Prostate gland (tissue), 2 donors: ENCODE data around the gene VILL. TPM values are rescaled to one million over a fixed set of nuclear protein-coding genes. Genes with fewer than 3 reads are reported as not detected.

Experiments
- DNase-seq: peaks from one replicate; pipeline ENCODE4 v3.0.0-alpha.2; 2019; ENCODE audit warnings: low spot score
- H3K27ac ChIP-seq, 2 donors: fragments of 200-600 bp; sonication (generic); 2 replicates each; pipeline ENCODE4 v1.5.1; 2017 to 2019
- H3K27me3 ChIP-seq: fragments of 200-600 bp; sonication (generic); replicated peaks from 2 replicates; pipeline ENCODE4 v1.5.1; 2019; ENCODE audit not compliant: insufficient read depth
- H3K36me3 ChIP-seq, 2 donors: fragments of 200-600 bp; sonication (generic); 1 replicate in 1 of 2; 2 replicates in 1 of 2; pipeline versions ENCODE4 v1.5.1 to v1.8.1; 2017 to 2019
- H3K4me1 ChIP-seq: fragments of 200-600 bp; sonication (generic); replicated peaks from 2 replicates; pipeline ENCODE4 v1.5.1; 2019
- H3K4me3 ChIP-seq, 2 donors: fragments of 200-600 bp; sonication (generic); 2 replicates each; pipeline ENCODE4 v1.5.1; 2017 to 2019
- H3K9me3 ChIP-seq: fragments of 200-600 bp; sonication (generic); 2 replicates; pipeline ENCODE4 v1.5.1; 2017
- POLR2A ChIP-seq: fragments of 450-650 bp; IDR thresholded peaks from one replicate; pipeline ENCODE4 v1.6.1; 2016; ENCODE audit warnings: antibody characterized with exemption, mild to moderate bottlenecking
- POLR2AphosphoS5 ChIP-seq: sonication (generic); formaldehyde crosslinking; IDR thresholded peaks from one replicate; pipeline ENCODE4 v1.6.1; 2017; ENCODE audit warnings: antibody characterized with exemption
- WGBS: methylation state at CpG from one replicate; pipeline ENCODE4 v1.1.5; 2018; 5-methylcytosine and 5-hydroxymethylcytosine counted together
- intact Hi-C: fragments of 100-400 bp; cut with DNase I; formaldehyde crosslinking; loops from one replicate; pipeline ENCODE4 v1.14.2; 2022
- total RNA-seq, 2 donors: library from RNA; depleted of rRNA; stranded (reverse); fragments of >200 nt; gene quantifications; one replicate each; pipeline ENCODE4 v1.1.0, GENCODE V29; 2016
- TF ChIP-seq, protein P1 (sequence below), 4 experiments: fragments of 200-600 bp in 2 of 4; fragments of 450-650 bp in 2 of 4; sonication (generic) in 2 of 4; IDR thresholded peaks; 1 replicate in 3 of 4; 2 replicates in 1 of 4; pipeline ENCODE4 v1.5.1; 2016 to 2019; ENCODE audit warnings: antibody characterized with exemption in 4 of 4, mild to moderate bottlenecking in 2 of 4, moderate library complexity in 2 of 4

The VILL gene
- total RNA-seq, 2 donors from 2014 or later = 29.1 to 29.3 TPM

DNA sequence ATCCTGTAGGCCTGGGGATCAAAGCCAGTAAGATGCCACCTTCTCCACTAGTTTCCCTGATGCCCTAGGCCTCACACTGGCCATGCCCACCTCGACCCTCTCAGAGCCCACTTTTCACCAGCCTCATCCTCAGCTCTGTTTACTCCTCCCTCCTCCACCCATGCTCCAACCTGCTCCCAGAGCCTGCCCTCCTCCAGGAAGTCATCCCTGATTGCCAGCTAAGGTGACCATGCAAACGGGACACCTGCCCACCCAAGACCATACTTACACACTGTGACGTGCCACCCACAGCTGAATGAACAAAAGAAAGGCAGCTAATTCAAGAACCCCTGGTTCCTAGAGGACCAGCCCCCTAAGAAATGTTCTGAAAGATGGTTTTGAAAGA lies 29.7 kb downstream of the VILL start:
- no peaks in the 10 kb centered on the region for H3K9me3 ChIP-seq
- H3K4me1 ChIP-seq = no peaks in the 10 kb centered on the region
- WGBS = 84% methylated on average over 3 of the region's 3 CpGs
- H3K36me3 ChIP-seq = no peaks in the 10 kb centered on the region
- DNase-seq = no peak
- H3K27me3 ChIP-seq = no peaks in the 10 kb centered on the region
- H3K27ac ChIP-seq = no peak overlapping the region
- TF ChIP-seq, protein P1, sequence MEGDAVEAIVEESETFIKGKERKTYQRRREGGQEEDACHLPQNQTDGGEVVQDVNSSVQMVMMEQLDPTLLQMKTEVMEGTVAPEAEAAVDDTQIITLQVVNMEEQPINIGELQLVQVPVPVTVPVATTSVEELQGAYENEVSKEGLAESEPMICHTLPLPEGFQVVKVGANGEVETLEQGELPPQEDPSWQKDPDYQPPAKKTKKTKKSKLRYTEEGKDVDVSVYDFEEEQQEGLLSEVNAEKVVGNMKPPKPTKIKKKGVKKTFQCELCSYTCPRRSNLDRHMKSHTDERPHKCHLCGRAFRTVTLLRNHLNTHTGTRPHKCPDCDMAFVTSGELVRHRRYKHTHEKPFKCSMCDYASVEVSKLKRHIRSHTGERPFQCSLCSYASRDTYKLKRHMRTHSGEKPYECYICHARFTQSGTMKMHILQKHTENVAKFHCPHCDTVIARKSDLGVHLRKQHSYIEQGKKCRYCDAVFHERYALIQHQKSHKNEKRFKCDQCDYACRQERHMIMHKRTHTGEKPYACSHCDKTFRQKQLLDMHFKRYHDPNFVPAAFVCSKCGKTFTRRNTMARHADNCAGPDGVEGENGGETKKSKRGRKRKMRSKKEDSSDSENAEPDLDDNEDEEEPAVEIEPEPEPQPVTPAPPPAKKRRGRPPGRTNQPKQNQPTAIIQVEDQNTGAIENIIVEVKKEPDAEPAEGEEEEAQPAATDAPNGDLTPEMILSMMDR (IDR thresholded peaks at IDR 0.05) = no peak
- TF ChIP-seq POLR2AphosphoS5 = no peak
- TF ChIP-seq POLR2A = no peak
- no peak overlapping the region for H3K4me3 ChIP-seq
- intact Hi-C loops = no loop called here

DNA sequence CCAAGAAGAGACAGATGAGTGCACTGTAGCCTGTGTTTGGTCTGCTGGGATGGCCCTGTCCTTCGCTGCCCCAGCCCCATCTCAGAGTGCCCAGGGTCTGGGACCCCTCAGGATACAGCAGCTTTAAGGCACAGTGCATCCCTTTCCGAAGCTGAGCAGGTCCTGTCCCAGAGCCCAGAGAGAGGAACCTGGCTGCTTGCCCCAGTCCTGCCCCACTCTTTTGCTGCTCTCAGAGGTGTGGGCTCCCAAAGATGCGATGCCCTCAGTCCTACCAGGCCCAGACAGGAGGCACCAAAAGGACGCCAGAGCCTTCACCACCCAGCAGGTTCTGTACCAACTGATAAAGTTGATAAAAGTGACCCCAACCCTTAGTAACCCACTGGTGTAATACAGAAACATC lies 30.6 kb downstream of the VILL start:
- WGBS = 88% methylated on average over 4 of the region's 4 CpGs
- intact Hi-C loops = no loop called here

GRCh38 chr3:38022301-38022700 lies 31.7 kb downstream of the VILL start:
- no peak overlapping the region for H3K4me3 ChIP-seq
- TF ChIP-seq, protein P1 (IDR thresholded peaks at IDR 0.05) = no peak
- no peak for TF ChIP-seq POLR2AphosphoS5
- no peak for TF ChIP-seq POLR2A
- no peaks in the 10 kb centered on the region for H3K4me1 ChIP-seq
- DNase-seq = no peak
- H3K27me3 ChIP-seq = no peaks in the 10 kb centered on the region
- no peak overlapping the region for H3K27ac ChIP-seq
- intact Hi-C loops = no loop called here
- 67% methylated on average over 3 of the region's 3 CpGs for WGBS
- no peaks in the 10 kb centered on the region for H3K36me3 ChIP-seq
- H3K9me3 ChIP-seq = no peaks in the 10 kb centered on the region

More for the DNA sequence above, 30.6 kb downstream of the VILL start:
- no peaks in the 10 kb centered on the region for H3K9me3 ChIP-seq
- H3K27ac ChIP-seq = no peak overlapping the region
- no peaks in the 10 kb centered on the region for H3K4me1 ChIP-seq
- H3K36me3 ChIP-seq = no peaks in the 10 kb centered on the region
- DNase-seq = no peak
- no peaks in the 10 kb centered on the region for H3K27me3 ChIP-seq
- no peak overlapping the region for H3K4me3 ChIP-seq
- TF ChIP-seq, protein P1 (IDR thresholded peaks at IDR 0.05) = no peak
- TF ChIP-seq POLR2AphosphoS5 (no peak), POLR2A (no peak)

GRCh38 chr3:38022896-38023709 lies 32.5 kb downstream of the VILL start:
- no peak for TF ChIP-seq POLR2A
- no peak for TF ChIP-seq POLR2AphosphoS5
- TF ChIP-seq, protein P1 (IDR thresholded peaks at IDR 0.05) = no peak
- intact Hi-C loops = no loop called here
- no peak for DNase-seq
- WGBS = 86% methylated on average over 6 of the region's 6 CpGs
- Histone ChIP-seq H3K27me3 (no peaks in the 10 kb centered on the region), H3K36me3 (no peaks in the 10 kb centered on the region), H3K4me3 (no peak overlapping the region), H3K4me1 (no peaks in the 10 kb centered on the region), H3K27ac (peak overlapping the region; percentile 91), H3K9me3 (no peaks in the 10 kb centered on the region)

DNA sequence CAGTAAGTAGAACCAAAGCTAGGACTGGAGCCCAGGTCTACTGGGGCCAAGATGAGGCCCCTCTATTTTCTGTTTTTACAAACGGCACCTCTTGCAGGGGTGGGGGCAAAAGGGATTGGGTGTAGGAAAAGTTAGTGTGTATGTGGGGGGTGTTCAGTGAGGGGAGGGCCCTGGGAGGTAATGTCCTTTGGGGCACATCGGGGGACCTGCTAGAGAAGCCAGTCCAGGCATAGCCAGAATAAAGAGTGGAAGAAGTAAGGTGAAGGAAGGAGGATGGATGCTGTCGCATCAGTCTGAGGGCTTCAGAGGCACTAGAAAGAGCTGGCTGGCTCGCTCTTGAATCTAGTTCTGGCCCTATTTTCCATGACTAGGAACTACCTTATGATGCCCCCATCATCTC lies 36.3 kb downstream of the VILL start:
- H3K27me3 ChIP-seq = no peaks in the 10 kb centered on the region
- peaks cover 7% of the 10 kb centered on the region for H3K4me1 ChIP-seq
- no peaks in the 10 kb centered on the region for H3K9me3 ChIP-seq
- DNase-seq = no peak
- H3K27ac ChIP-seq = no peak overlapping the region
- TF ChIP-seq POLR2A = no peak
- TF ChIP-seq, protein P1 (IDR thresholded peaks at IDR 0.05) = no peak
- TF ChIP-seq POLR2AphosphoS5 = no peak
- no peak overlapping the region for H3K4me3 ChIP-seq
- 86% methylated on average over 4 of the region's 4 CpGs for WGBS
- H3K36me3 ChIP-seq = no peaks in the 10 kb centered on the region
- intact Hi-C loops = no loop called here
